ENCODE measurements around the gene GPC3. TPM values are rescaled to one million over a fixed set of nuclear protein-coding genes. Genes with fewer than 3 reads are reported as not detected.

GPC3 gene
- polyA plus RNA-seq, 2 of the 4 experiments (the other 2 are of a cell fraction): not detected

DNA sequence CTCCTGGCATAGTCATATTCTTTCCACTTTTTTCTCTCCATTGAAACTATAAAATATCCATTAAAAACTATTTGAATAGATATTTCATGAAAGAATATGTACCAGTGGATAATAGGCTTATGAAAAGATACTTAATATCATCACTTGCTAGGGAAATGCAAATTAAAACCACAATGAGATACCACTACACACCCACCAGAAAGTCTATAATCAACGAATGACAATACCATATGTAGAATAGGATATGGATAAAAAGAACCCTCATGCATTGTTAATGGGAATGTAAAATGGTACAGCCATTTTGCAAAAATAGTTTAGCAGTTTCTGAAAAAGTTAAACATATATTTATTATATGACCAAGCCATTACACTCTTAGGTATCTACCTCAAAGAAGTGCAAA lies 351.4 kb downstream of the GPC3 start:
- Histone ChIP-seq H3K27ac (no peak overlapping the region), H3K4me3 (no peak overlapping the region), H3K4me1 (no peaks in the 10 kb centered on the region), H3K4me2 (no peak overlapping the region), H3K9me3 (no peaks in the 10 kb centered on the region)
- DNase-seq (ENCODE audit: low read depth in 1 of 2, low spot score in 1 of 2) (no peak), ATAC-seq (no peak), FAIRE-seq (no peak)
- TF ChIP-seq ZC3H11A (IDR thresholded peaks at IDR 0.05): no peak
- no peak for TF ChIP-seq POLR2AphosphoS2 (conservative IDR thresholded peaks at IDR 0.05; ENCODE audit: low read length)
- TF ChIP-seq CBX2 (IDR thresholded peaks at IDR 0.05; ENCODE audit: borderline replicate concordance, low read depth): no peak
- TF ChIP-seq ZFP36 (IDR thresholded peaks at IDR 0.05; ENCODE audit: borderline replicate concordance, partially characterized antibody): no peak
- TF ChIP-seq ZSCAN20 (CRISPR knock-in tag; IDR thresholded peaks at IDR 0.05): no peak
- TF ChIP-seq MAZ (IDR thresholded peaks at IDR 0.05; ENCODE audit: borderline replicate concordance, low read depth, low read length): no peak
- TF ChIP-seq ATOH8 (CRISPR knock-in tag; IDR thresholded peaks at IDR 0.05; ENCODE audit: low read depth): no peak
- no peak for TF ChIP-seq JUN (IDR thresholded peaks at IDR 0.05)
- TF ChIP-seq SREBF2 (IDR thresholded peaks at IDR 0.05): no peak
- TF ChIP-seq HOXB13 (CRISPR knock-in tag; IDR thresholded peaks at IDR 0.05; ENCODE audit: low read depth): no peak
- TF ChIP-seq JUNB (IDR thresholded peaks at IDR 0.05): no peak
- no peak for TF ChIP-seq FOSB (CRISPR knock-in tag; IDR thresholded peaks at IDR 0.05)
- no peak for TF ChIP-seq POLR2A (IDR thresholded peaks at IDR 0.05; ENCODE audit: low read length)
- TF ChIP-seq, protein P1, sequence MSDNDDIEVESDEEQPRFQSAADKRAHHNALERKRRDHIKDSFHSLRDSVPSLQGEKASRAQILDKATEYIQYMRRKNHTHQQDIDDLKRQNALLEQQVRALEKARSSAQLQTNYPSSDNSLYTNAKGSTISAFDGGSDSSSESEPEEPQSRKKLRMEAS (IDR thresholded peaks at IDR 0.05): no peak
- TF ChIP-seq FOSL2 (IDR thresholded peaks at IDR 0.05): no peak
- TF ChIP-seq FOSL2 (CRISPR knock-in tag; IDR thresholded peaks at IDR 0.05): no peak
- ChIA-PET CTCF (no interaction called here), POLR2A (no interaction called here)
- WGBS (ENCODE audit: missing lambda C conversion rate): 0% methylated on average over 1 of the region's 1 CpG

DNA sequence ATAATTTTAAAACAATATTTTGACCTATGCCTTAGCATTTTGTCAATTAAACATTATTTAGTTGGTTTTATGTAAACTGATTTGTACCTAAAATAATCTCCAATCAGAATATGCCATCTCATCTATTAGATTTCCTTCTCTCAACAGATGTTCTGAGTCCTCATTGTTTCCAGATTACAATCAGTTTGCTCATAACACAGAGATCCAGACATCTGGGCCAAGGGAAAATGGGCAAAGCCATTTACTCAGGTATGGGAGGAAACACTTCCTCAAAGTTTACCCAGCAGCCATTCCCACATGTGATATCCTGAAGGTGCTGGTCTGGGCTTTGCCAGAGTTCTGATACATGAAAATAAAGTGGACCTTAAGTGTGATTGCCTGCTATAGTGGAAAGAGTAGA lies 352.2 kb downstream of the GPC3 start:
- no peak overlapping the region for H3K4me2 ChIP-seq
- FAIRE-seq: no peak
- POLR2A ChIA-PET: no interaction called here
- H3K4me3 ChIP-seq: no peak overlapping the region
- CTCF ChIA-PET: no interaction called here
- no peak for DNase-seq (ENCODE audit: low read depth in 1 of 2, low spot score in 1 of 2)
- no peak overlapping the region for H3K27ac ChIP-seq
- H3K9me3 ChIP-seq: no peaks in the 10 kb centered on the region
- H3K4me1 ChIP-seq: no peaks in the 10 kb centered on the region
- TF ChIP-seq, protein P2, sequence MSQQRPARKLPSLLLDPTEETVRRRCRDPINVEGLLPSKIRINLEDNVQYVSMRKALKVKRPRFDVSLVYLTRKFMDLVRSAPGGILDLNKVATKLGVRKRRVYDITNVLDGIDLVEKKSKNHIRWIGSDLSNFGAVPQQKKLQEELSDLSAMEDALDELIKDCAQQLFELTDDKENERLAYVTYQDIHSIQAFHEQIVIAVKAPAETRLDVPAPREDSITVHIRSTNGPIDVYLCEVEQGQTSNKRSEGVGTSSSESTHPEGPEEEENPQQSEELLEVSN (IDR thresholded peaks at IDR 0.05; ENCODE audit: borderline replicate concordance, low read depth): no peak
- TF ChIP-seq TP53 (CRISPR knock-in tag; IDR thresholded peaks at IDR 0.05): no peak
- no peak for TF ChIP-seq KDM5A (IDR thresholded peaks at IDR 0.05)
- ATAC-seq: no peak

GRCh38 chrX:133630362-133630761 lies 355.0 kb downstream of the GPC3 start:
- WGBS (ENCODE audit: missing lambda C conversion rate): 2% methylated on average over 4 of the region's 4 CpGs
- Histone ChIP-seq H3K4me2 (no peak overlapping the region), H3K4me3 (no peak overlapping the region), H3K27ac (no peak overlapping the region), H3K4me1 (no peaks in the 10 kb centered on the region), H3K9me3 (no peaks in the 10 kb centered on the region)
- no peak for FAIRE-seq
- TF ChIP-seq EHMT2 (IDR thresholded peaks at IDR 0.05; ENCODE audit: low read depth): no peak
- TF ChIP-seq RAD21 (conservative IDR thresholded peaks at IDR 0.05 in 1 of 2, IDR thresholded peaks at IDR 0.05 in 1 of 2): no peak
- no peak for TF ChIP-seq FOSL2 (IDR thresholded peaks at IDR 0.05)
- no peak for TF ChIP-seq FOSL2 (CRISPR knock-in tag; IDR thresholded peaks at IDR 0.05)
- CTCF ChIA-PET: no interaction called here
- no peak for DNase-seq (ENCODE audit: low read depth in 1 of 2, low spot score in 1 of 2)
- ATAC-seq: no peak
- POLR2A ChIA-PET: no interaction called here

- no peak for FAIRE-seq
- no peak for DNase-seq (ENCODE audit: low read depth in 1 of 2, low spot score in 1 of 2)
- TF ChIP-seq RAD21 (conservative IDR thresholded peaks at IDR 0.05 in 1 of 2, IDR thresholded peaks at IDR 0.05 in 1 of 2) (no peak), CHD4 (IDR thresholded peaks at IDR 0.05; ENCODE audit: borderline replicate concordance) (no peak), JUN (IDR thresholded peaks at IDR 0.05) (no peak), POLR2AphosphoS2 (conservative IDR thresholded peaks at IDR 0.05; ENCODE audit: low read length) (no peak), EHMT2 (IDR thresholded peaks at IDR 0.05; ENCODE audit: low read depth) (no peak), RFX5 (IDR thresholded peaks at IDR 0.05) (no peak), EP300 (IDR thresholded peaks at IDR 0.05) (no peak), ZFP36 (IDR thresholded peaks at IDR 0.05; ENCODE audit: borderline replicate concordance, partially characterized antibody) (no peak), ATOH8 (CRISPR knock-in tag; IDR thresholded peaks at IDR 0.05; ENCODE audit: low read depth) (no peak), MAZ (IDR thresholded peaks at IDR 0.05; ENCODE audit: borderline replicate concordance, low read depth, low read length) (no peak), HOXB13 (CRISPR knock-in tag; IDR thresholded peaks at IDR 0.05; ENCODE audit: low read depth) (no peak), PHF8 (IDR thresholded peaks at IDR 0.05; ENCODE audit: borderline replicate concordance, low read depth) (no peak), BHLHE40 (IDR thresholded peaks at IDR 0.05; ENCODE audit: low read depth, low read length) (no peak)
- TF ChIP-seq, protein P3, sequence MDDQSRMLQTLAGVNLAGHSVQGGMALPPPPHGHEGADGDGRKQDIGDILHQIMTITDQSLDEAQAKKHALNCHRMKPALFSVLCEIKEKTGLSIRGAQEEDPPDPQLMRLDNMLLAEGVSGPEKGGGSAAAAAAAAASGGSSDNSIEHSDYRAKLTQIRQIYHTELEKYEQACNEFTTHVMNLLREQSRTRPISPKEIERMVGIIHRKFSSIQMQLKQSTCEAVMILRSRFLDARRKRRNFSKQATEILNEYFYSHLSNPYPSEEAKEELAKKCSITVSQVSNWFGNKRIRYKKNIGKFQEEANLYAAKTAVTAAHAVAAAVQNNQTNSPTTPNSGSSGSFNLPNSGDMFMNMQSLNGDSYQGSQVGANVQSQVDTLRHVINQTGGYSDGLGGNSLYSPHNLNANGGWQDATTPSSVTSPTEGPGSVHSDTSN (IDR thresholded peaks at IDR 0.05): no peak
- TF ChIP-seq, protein P1 (IDR thresholded peaks at IDR 0.05): no peak
- no peak overlapping the region for H3K4me3 ChIP-seq
- CTCF ChIA-PET: no interaction called here
- WGBS (ENCODE audit: missing lambda C conversion rate): 29% methylated on average over 4 of the region's 4 CpGs
- no peak overlapping the region for H3K27ac ChIP-seq
- no peak overlapping the region for H3K4me2 ChIP-seq
- ATAC-seq: no peak
- H3K9me3 ChIP-seq: no peaks in the 10 kb centered on the region
- no peaks in the 10 kb centered on the region for H3K4me1 ChIP-seq
- POLR2A ChIA-PET: no interaction called here
These were observed 357.7 kb downstream of the GPC3 start for GRCh38 chrX:133627673-133628072.
